Measurements from ENCODE around the gene S100PBP.
"Not testable (repeated sequence)": the region's sequence is repeated elsewhere in the genome, so short reads cannot be mapped to it uniquely, and the experiment has no call there.

The S100PBP gene

GRCh38 chr1:32900956-32901822 lies 83.7 kb downstream of the S100PBP start, which contains the start of gene TMEM54:
TMEM54 (minus strand) TSS chr1:32901389; CDS start chr1:32901238, 151 bp downstream.
- DNase-seq (ENCODE audit: low spot score): no peak

- no peak for DNase-seq (ENCODE audit: low spot score)
Observed at GRCh38 chr1:32901823-32902534, 84.5 kb downstream of the S100PBP start.

GRCh38 chr1:32902535-32902920 lies 85.1 kb downstream of the S100PBP start:
- DNase-seq (ENCODE audit: low spot score): no peak

- DNase-seq (ENCODE audit: low spot score): no peak
Observed at GRCh38 chr1:32903991-32904785, 86.7 kb downstream of the S100PBP start.

GRCh38 chr1:32904797-32905196 lies 87.3 kb downstream of the S100PBP start:
- DNase-seq (ENCODE audit: low spot score): no peak

GRCh38 chr1:32905588-32905987 lies 88.1 kb downstream of the S100PBP start:
- DNase-seq (ENCODE audit: low spot score): not testable (repeated sequence)

GRCh38 chr1:32906654-32907053 lies 89.2 kb downstream of the S100PBP start:
- no peak for DNase-seq (ENCODE audit: low spot score)

- DNase-seq (ENCODE audit: low spot score): no peak
Observed at GRCh38 chr1:32907435-32907834, 90.0 kb downstream of the S100PBP start.
